Activated CD8-positive, alpha-beta memory T cell treated with anti-CD3 and anti-CD28 coated beads, Interleukin-2, amount 50 U/mL, for 1 hour (primary cell): ENCODE measurements around the gene KRT76.
"Not testable (repeated sequence)": the region's sequence is repeated elsewhere in the genome, so short reads cannot be mapped to it uniquely, and the experiment has no call there.

ENCODE experiments used
- DNase-seq: peaks from one replicate; pipeline ENCODE4 v3.0.0-alpha.2; 2020; ENCODE audit errors: extremely low read depth

The KRT76 gene

GRCh38 chr12:52759218-52759617 is 17.9 kb downstream of the KRT76 start:
- DNase-seq, result no peak

- no peak for DNase-seq
Observed at GRCh38 chr12:52757449-52758176, 19.5 kb downstream of the KRT76 start.

- no peak for DNase-seq
Observed at GRCh38 chr12:52756281-52756960, 20.7 kb downstream of the KRT76 start.

GRCh38 chr12:52755533-52755932 is 21.6 kb downstream of the KRT76 start:
- no peak for DNase-seq

DNA sequence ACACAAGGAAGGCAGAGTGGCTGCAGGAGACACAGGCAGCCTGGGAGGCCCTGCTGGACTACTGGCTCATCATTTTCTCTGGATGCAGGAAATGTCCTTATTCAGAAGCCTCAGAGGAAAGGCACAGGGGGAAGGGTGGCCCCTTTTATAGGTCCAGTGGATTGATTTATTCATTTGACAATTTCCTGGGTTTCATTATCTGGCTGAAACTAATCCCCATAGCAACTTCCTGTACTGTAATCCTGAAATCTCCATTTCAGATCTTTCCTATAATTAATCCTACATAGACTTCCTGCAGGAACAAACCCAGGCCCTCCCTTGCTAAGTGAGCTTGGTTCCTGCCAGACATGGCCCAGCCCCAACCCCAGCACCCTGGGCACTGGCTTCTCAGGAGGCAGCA is 23.0 kb downstream of the KRT76 start:
- DNase-seq, result no peak

- DNase-seq, result no peak
Observed at GRCh38 chr12:52753283-52753682, 23.9 kb downstream of the KRT76 start.

DNA sequence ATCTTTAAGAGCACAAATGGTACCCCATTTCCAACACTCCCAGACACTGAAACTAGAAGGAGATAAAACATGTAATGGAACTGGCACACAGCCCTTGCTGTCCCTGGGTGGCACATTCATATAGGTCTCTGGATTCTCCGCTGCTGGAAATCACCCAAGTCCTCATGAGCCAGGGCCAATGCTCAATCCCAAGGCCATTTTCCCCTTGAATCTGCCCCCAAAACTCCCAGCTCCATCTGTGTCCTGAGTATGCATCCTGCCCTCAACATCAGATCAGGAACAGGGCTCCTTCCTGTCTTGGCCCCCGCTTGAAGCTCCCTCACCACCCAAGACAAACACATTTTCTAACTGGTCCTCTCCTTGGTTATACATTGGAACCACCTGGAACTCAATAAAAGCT is 24.6 kb downstream of the KRT76 start:
- DNase-seq, result no peak

DNA sequence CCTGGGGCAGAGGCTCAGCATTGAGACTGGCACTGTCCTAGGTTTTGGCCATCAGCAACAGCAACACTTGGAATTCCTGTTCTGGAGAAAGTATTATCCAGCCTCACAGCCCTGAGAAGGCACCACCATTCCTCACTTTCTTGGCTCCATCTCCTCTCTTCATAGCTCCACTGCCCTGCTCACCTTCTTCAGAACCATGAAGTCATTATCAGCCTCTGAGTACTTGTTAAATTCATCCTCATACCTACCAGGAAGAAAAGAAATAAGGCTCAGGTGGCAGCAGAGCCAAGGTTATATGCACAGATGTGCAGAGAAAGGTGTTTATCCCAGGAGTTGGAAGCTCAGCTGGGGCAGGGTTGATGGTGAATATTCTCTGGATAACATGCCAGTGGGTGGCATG is 25.4 kb downstream of the KRT76 start:
- DNase-seq, result no peak

- DNase-seq, result not testable (repeated sequence)
Observed at GRCh38 chr12:52750532-52750931, 26.6 kb downstream of the KRT76 start.

GRCh38 chr12:52749827-52750226 is 27.3 kb downstream of the KRT76 start:
- no peak for DNase-seq

- DNase-seq, result no peak
Observed at GRCh38 chr12:52748578-52748977, 28.6 kb downstream of the KRT76 start.

GRCh38 chr12:52745554-52745953 is 31.6 kb downstream of the KRT76 start:
- no peak for DNase-seq

DNA sequence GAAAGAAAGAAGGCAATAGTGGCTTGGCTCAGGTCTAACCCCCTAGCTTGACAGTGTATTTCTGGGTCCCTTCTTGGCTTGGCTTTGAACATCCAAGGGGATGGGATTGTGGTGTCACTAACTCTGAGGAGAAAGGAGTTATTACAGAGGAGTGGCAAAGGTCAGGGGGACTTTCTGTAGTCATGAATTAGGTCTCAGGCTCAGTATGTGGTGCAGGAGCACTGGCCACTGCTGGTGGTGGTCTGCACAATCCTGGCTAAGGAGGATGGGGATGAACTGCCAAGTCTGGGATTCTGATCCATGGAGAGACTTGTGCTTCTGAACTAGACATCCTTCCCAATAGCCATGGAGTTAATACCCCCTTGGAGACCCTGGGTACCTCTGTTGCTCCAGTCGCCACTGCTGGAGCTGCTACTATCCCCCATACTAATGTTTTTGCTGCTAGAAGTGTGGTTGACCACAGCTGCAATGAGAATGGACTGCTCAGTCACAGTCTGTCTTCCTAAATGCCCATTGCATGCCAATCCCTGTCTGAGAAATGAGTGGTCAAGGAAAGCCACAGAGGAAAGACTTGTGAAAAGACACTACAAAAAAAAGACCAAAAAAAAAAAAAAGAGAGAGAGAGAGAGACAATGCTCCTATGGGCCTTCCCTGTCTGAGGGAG is 32.5 kb downstream of the KRT76 start:
- no peak for DNase-seq

GRCh38 chr12:52742822-52743457 is 34.2 kb downstream of the KRT76 start:
- DNase-seq, result no peak

- no peak for DNase-seq
Observed at GRCh38 chr12:52742196-52742580, 35.0 kb downstream of the KRT76 start.

- peak; percentile 18 for DNase-seq
Observed at GRCh38 chr12:52741375-52742195, 35.6 kb downstream of the KRT76 start.

DNA sequence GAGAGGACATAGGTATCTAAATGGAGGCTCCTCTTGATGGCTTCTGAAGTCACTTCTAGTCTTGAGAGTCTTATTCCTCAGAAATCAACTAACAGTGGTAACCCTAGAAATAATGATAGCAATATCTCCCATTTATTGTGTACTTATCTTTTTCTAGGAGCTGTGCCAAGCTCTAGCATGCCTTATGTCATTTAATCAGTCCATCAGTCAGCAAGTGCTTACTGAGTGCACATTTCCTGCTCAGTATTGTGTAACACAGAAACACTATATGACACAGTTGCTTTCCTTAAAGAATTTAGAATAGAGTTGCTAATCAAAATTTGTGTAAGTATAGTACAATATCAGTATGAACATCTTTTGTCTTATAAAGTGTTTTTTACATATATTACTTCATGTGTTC is 36.6 kb downstream of the KRT76 start:
- DNase-seq, result no peak

DNA sequence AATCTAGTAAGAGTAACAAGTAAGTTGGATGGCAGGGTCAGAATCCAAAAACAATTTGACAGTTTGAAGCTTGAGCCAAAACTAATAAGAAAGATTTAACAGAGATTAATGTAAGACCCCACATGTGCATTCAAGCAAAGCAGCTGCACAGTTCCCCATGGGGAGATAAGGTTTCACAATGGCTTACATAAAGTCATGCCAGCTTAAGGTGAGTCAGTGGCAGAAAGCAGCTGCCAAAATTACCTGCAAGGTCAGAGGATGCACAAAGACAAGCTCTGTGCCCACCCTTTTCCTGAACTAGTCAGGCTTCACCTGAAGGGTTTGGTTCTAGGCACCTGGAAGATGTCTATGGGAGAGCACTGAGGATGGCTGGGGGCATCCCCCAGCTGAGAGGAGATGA is 37.2 kb downstream of the KRT76 start:
- DNase-seq, result no peak

DNA sequence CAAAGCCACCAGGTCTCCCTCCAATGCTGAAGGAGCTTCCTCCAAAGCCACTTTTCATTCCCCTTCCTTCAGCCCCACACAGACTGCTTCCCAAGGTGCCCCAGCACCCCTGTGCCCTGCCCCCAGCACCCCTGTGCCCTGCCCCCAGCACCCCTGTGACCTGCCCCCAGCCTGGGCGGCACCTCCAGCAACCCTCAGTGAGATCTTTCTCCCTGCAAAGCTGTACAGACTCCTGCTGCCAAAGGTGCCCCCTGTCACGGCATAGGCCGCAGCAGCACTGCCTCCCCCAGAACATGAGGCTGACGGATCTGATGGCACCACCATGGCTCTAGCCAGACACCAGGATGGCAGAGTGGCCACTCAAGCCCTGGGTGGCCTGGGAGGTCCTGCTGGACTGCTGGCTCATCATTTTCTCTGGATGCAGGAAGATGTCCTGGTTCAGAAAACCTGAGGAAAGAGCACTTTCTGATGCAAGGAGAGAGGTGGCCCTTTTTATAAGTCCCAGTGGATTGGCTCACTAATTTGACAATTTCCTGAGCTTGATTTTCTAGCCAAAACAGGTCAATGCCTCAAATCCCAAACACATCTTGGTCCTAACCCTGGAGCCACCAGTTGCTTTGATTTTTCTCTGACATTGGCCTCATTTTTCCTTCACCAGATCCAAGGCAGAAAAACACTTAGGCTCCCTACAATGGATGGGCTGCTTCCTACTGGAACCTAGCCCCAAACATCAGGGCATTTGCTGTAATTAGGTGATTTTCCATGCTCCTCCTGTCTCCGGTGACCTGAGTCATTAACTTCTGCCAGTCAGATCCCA is 41.1 kb downstream of the KRT76 start:
- DNase-seq, result no peak

DNA sequence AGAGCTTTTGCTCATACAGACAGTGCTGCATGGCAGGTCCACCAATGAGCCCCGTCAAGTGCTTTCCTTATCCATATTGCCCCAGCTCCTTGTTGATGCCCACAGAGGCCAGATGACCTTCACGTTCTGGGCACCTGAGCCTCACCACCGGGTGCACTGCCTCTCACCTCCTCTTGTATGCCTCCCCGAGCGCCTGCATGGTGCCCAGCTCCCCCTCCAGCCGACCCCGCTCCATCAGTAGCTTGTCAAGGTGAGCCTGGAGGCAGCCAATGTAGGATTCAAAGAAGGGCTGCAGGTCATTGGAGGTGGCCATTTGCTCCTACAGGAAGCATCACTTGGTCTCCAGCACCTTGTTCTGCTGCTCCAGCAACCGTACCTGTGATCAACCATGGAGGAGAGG is 42.0 kb downstream of the KRT76 start:
- no peak for DNase-seq

- no peak for DNase-seq
Observed at GRCh38 chr12:52730793-52731192, 46.4 kb downstream of the KRT76 start.
